CD4-positive, CD25-positive, alpha-beta regulatory T cell (primary cell): ENCODE measurements around the gene TTC33. TPM values are rescaled to one million over a fixed set of nuclear protein-coding genes. Genes with fewer than 3 reads are reported as not detected.

ENCODE experiments used
- ATAC-seq, 2 donors: fragments of 150-1000 bp; cut with Tn5 transposase; one replicate each; pipeline ENCODE4 v1.10.0; 2021; ENCODE audit warnings: low read depth in 2 of 2, moderate number of reproducible peaks in 2 of 2, moderate library complexity in 1 of 2
- DNase-seq, 3 donors: peaks; one replicate each; pipeline versions ENCODE4 v3.0.0 to v3.0.0-alpha.2; 2012 to 2022; ENCODE audit warnings: mixed read lengths in 1 of 3
- H3K27ac ChIP-seq: one replicate; pipeline ENCODE4 v1.7.0; 2013; ENCODE audit warnings: mild to moderate bottlenecking, low read length; ENCODE audit not compliant: insufficient read depth, poor library complexity, severe bottlenecking
- H3K27me3 ChIP-seq: one replicate; pipeline ENCODE4 v1.7.0; 2013; ENCODE audit warnings: low read length; ENCODE audit not compliant: control insufficient read depth, insufficient read depth
- H3K36me3 ChIP-seq: one replicate; pipeline ENCODE4 v1.7.0; 2013; ENCODE audit warnings: mild to moderate bottlenecking, low read length, moderate library complexity; ENCODE audit not compliant: control insufficient read depth, insufficient read depth
- H3K4me1 ChIP-seq: 2 replicates; pipeline ENCODE4 v1.7.0; 2013; ENCODE audit warnings: mild to moderate bottlenecking, low read length; ENCODE audit not compliant: insufficient read depth, control insufficient read depth, poor library complexity, severe bottlenecking
- H3K4me3 ChIP-seq: one replicate; pipeline ENCODE4 v1.7.0; 2013; ENCODE audit warnings: low read depth, mild to moderate bottlenecking, low read length, moderate library complexity
- H3K9me3 ChIP-seq, 2 experiments: 1 replicate in 1 of 2; 2 replicates in 1 of 2; pipeline ENCODE4 v1.7.0; 2013; ENCODE audit warnings: low read length in 2 of 2, mild to moderate bottlenecking in 1 of 2, moderate library complexity in 1 of 2; ENCODE audit not compliant: control insufficient read depth in 2 of 2
- H3K27ac Mint-ChIP-seq, 3 donors: one replicate each; pipeline ENCODE4 v1.8.0; 2020 to 2022; ENCODE audit warnings: mild to moderate bottlenecking in 3 of 3, mixed read lengths in 3 of 3, moderate library complexity in 2 of 3
- H3K27me3 Mint-ChIP-seq: one replicate; pipeline ENCODE4 v1.8.0; 2022; ENCODE audit warnings: mild to moderate bottlenecking, mixed read lengths
- H3K36me3 Mint-ChIP-seq: one replicate; pipeline ENCODE4 v1.8.0; 2020; ENCODE audit warnings: mixed read lengths
- H3K4me1 Mint-ChIP-seq, 4 donors: one replicate each; pipeline ENCODE4 v1.8.0; 2020 to 2022; ENCODE audit warnings: mixed read lengths in 4 of 4, mild to moderate bottlenecking in 1 of 4
- H3K4me3 Mint-ChIP-seq, 4 donors: one replicate each; pipeline ENCODE4 v1.8.0; 2020 to 2022; ENCODE audit warnings: mild to moderate bottlenecking in 4 of 4, mixed read lengths in 4 of 4, moderate library complexity in 3 of 4
- H3K9me3 Mint-ChIP-seq, 7 donors: one replicate each; pipeline ENCODE4 v1.8.0; 2020 to 2022; ENCODE audit warnings: mixed read lengths in 7 of 7, mild to moderate bottlenecking in 3 of 7, moderate library complexity in 2 of 7
- polyA plus RNA-seq, 4 donors: library from polyadenylated mRNA; unstranded; fragments of 300-500 nt; fragmentation: Illumina TruSeq; gene quantifications; one replicate each; pipeline ENCODE4 v1.2.3, GENCODE V29; 2021
- total RNA-seq: library from RNA; stranded (reverse); gene quantifications from one replicate; pipeline ENCODE4 v1.2.3, GENCODE V29; 2022

The TTC33 gene
- total and polyA plus RNA-seq, 5 donors from 2014 or later: 12.0 to 19.6 (median 16.7) TPM

- Mint-ChIP-seq H3K36me3 (no peaks in the 10 kb centered on the region), H3K4me3 (peak overlapping the region in 1 of 4 donors; percentile 2), H3K4me1 (peaks cover 11 to 26% (median 18%) of the 10 kb centered on the region in 4 donors), H3K9me3 (peaks cover 0 to 1% (median 0%) of the 10 kb centered on the region in 7 donors), H3K27me3 (peaks cover 5% of the 10 kb centered on the region), H3K27ac (peak overlapping the region; percentile 46 to 64 (median 60))
- Histone ChIP-seq H3K27me3 (no peaks in the 10 kb centered on the region), H3K4me1 (peaks cover 13% of the 10 kb centered on the region), H3K27ac (no peak overlapping the region), H3K36me3 (no peaks in the 10 kb centered on the region), H3K9me3 (no peaks in the 10 kb centered on the region), H3K4me3 (peak overlapping the region; percentile 23)
- DNase-seq (peak in 2 of 3 donors; percentile 48 to 58), ATAC-seq (peak; percentile 78 to 81)
These were observed 132.0 kb downstream of the TTC33 start for GRCh38 chr5:40623480-40624420.

- no peaks in the 10 kb centered on the region for H3K27me3 ChIP-seq
- Mint-ChIP-seq H3K9me3 (peaks cover 0 to 1% (median 0%) of the 10 kb centered on the region in 7 donors), H3K4me3 (no peak overlapping the region), H3K4me1 (peaks cover 11 to 26% (median 18%) of the 10 kb centered on the region in 4 donors), H3K27ac (peak overlapping the region in 2 of 3 donors; percentile 8 to 64), H3K27me3 (peaks cover 5% of the 10 kb centered on the region), H3K36me3 (no peaks in the 10 kb centered on the region)
- no peak for DNase-seq
- no peaks in the 10 kb centered on the region for H3K9me3 ChIP-seq
- H3K4me1 ChIP-seq: peaks cover 13% of the 10 kb centered on the region
- H3K27ac ChIP-seq: no peak overlapping the region
- H3K4me3 ChIP-seq: no peak overlapping the region
- H3K36me3 ChIP-seq: no peaks in the 10 kb centered on the region
- no peak for ATAC-seq
These were observed 133.1 kb downstream of the TTC33 start for GRCh38 chr5:40622463-40623252.

- H3K4me1 ChIP-seq: peaks cover 30% of the 10 kb centered on the region
- H3K27me3 ChIP-seq: no peaks in the 10 kb centered on the region
- H3K4me3 Mint-ChIP-seq: no peak overlapping the region
- no peak overlapping the region for H3K4me3 ChIP-seq
- DNase-seq (no peak), ATAC-seq (no peak)
- peaks cover 0 to 1% (median 0%) of the 10 kb centered on the region in 7 donors for H3K9me3 Mint-ChIP-seq
- no peak overlapping the region for H3K27ac ChIP-seq
- H3K9me3 ChIP-seq: no peaks in the 10 kb centered on the region
- H3K27me3 Mint-ChIP-seq: peaks cover 2% of the 10 kb centered on the region
- no peak overlapping the region for H3K27ac Mint-ChIP-seq
- no peaks in the 10 kb centered on the region for H3K36me3 Mint-ChIP-seq
- no peaks in the 10 kb centered on the region for H3K36me3 ChIP-seq
- H3K4me1 Mint-ChIP-seq: peaks cover 18 to 38% (median 29%) of the 10 kb centered on the region in 4 donors
These were observed 136.3 kb downstream of the TTC33 start for GRCh38 chr5:40619421-40619820.

GRCh38 chr5:40618926-40619325 is 136.8 kb downstream of the TTC33 start:
- Histone ChIP-seq H3K36me3 (no peaks in the 10 kb centered on the region), H3K9me3 (no peaks in the 10 kb centered on the region), H3K4me1 (peaks cover 30% of the 10 kb centered on the region), H3K27me3 (no peaks in the 10 kb centered on the region), H3K4me3 (no peak overlapping the region), H3K27ac (no peak overlapping the region)
- DNase-seq (no peak), ATAC-seq (no peak)
- Mint-ChIP-seq H3K4me3 (no peak overlapping the region), H3K36me3 (no peaks in the 10 kb centered on the region), H3K27ac (no peak overlapping the region), H3K9me3 (peaks cover 0 to 1% (median 0%) of the 10 kb centered on the region in 7 donors), H3K4me1 (peaks cover 16 to 35% (median 26%) of the 10 kb centered on the region in 4 donors), H3K27me3 (no peaks in the 10 kb centered on the region)

- no peaks in the 10 kb centered on the region for H3K36me3 Mint-ChIP-seq
- DNase-seq: no peak
- no peak for ATAC-seq
- H3K9me3 Mint-ChIP-seq: peaks cover 0 to 3% (median 0%) of the 10 kb centered on the region in 7 donors
- Histone ChIP-seq H3K27ac (no peak overlapping the region), H3K36me3 (no peaks in the 10 kb centered on the region), H3K9me3 (no peaks in the 10 kb centered on the region), H3K4me3 (no peak overlapping the region), H3K27me3 (no peaks in the 10 kb centered on the region), H3K4me1 (peaks cover 16% of the 10 kb centered on the region)
- no peak overlapping the region for H3K27ac Mint-ChIP-seq
- peaks cover 7 to 18% (median 12%) of the 10 kb centered on the region in 4 donors for H3K4me1 Mint-ChIP-seq
- no peaks in the 10 kb centered on the region for H3K27me3 Mint-ChIP-seq
- peak overlapping the region in 1 of 4 donors; percentile 38 for H3K4me3 Mint-ChIP-seq
These were observed 139.0 kb downstream of the TTC33 start for GRCh38 chr5:40616781-40617180.

GRCh38 chr5:40615586-40616170 is 140.1 kb downstream of the TTC33 start:
- Mint-ChIP-seq H3K27ac (peak overlapping the region in 1 of 3 donors; percentile 6), H3K27me3 (no peaks in the 10 kb centered on the region), H3K4me1 (peaks cover 7 to 17% (median 12%) of the 10 kb centered on the region in 4 donors), H3K9me3 (peaks cover 0 to 3% (median 0%) of the 10 kb centered on the region in 7 donors), H3K4me3 (peak overlapping the region; percentile 3 to 32 (median 6)), H3K36me3 (no peaks in the 10 kb centered on the region)
- peak in 2 of 3 donors; percentile 25 to 35 for DNase-seq
- H3K4me3 ChIP-seq: peak overlapping the region; percentile 54
- peaks cover 16% of the 10 kb centered on the region for H3K4me1 ChIP-seq
- ATAC-seq: peak; percentile 16 to 37
- no peaks in the 10 kb centered on the region for H3K9me3 ChIP-seq
- no peaks in the 10 kb centered on the region for H3K27me3 ChIP-seq
- no peak overlapping the region for H3K27ac ChIP-seq
- H3K36me3 ChIP-seq: no peaks in the 10 kb centered on the region

- no peaks in the 10 kb centered on the region for H3K36me3 Mint-ChIP-seq
- H3K9me3 Mint-ChIP-seq: peaks cover 0 to 3% (median 0%) of the 10 kb centered on the region in 7 donors
- ATAC-seq: no peak
These were observed 140.7 kb downstream of the TTC33 start for GRCh38 chr5:40614923-40615585.

More at GRCh38 chr5:40614923-40615585, 140.7 kb downstream of the TTC33 start:
- Histone ChIP-seq H3K9me3 (no peaks in the 10 kb centered on the region), H3K36me3 (no peaks in the 10 kb centered on the region), H3K27ac (no peak overlapping the region), H3K4me1 (peaks cover 16% of the 10 kb centered on the region), H3K4me3 (peak overlapping the region; percentile 54), H3K27me3 (no peaks in the 10 kb centered on the region)
- no peak for DNase-seq
- Mint-ChIP-seq H3K4me3 (peak overlapping the region; percentile 3 to 51 (median 19)), H3K4me1 (peaks cover 7 to 17% (median 12%) of the 10 kb centered on the region in 4 donors), H3K27ac (peak overlapping the region in 1 of 3 donors; percentile 6), H3K27me3 (no peaks in the 10 kb centered on the region)
